Measurements from ENCODE around the gene ST8SIA4. TPM values are rescaled to one million over a fixed set of nuclear protein-coding genes. Genes with fewer than 3 reads are reported as not detected.

The ST8SIA4 gene
- total RNA-seq, 4 donors from 2014 or later: 0.37 to 6.0 (median 2.2) TPM

- no peaks in the 10 kb centered on the region for H3K27me3 ChIP-seq
- H3K9me3 ChIP-seq: no peaks in the 10 kb centered on the region
- DNase-seq: no peak
- H3K36me3 ChIP-seq: no peaks in the 10 kb centered on the region
- peaks cover 0 to 13% (median 4%) of the 10 kb centered on the region in 4 donors for H3K4me1 ChIP-seq
- H3K27ac ChIP-seq: no peak overlapping the region
- in situ Hi-C loops (cut with MboI; ENCODE audit: low pct_ligation_motif_present in 1 of 4, low pct_unique_long_range_greater_than_20kb in 1 of 4, low sequenced_read_pairs in 3 of 4): no loop called here
- TF ChIP-seq POLR2A (IDR thresholded peaks at IDR 0.05): no peak
- TF ChIP-seq CTCF (IDR thresholded peaks at IDR 0.05): no peak
- TF ChIP-seq EP300 (IDR thresholded peaks at IDR 0.05; ENCODE audit: low read depth): no peak
- no peak for TF ChIP-seq POLR2AphosphoS5 (IDR thresholded peaks at IDR 0.05)
- 84 to 90% methylated on average over 5 of the region's 5 CpGs for WGBS, 2 donors (ENCODE audit: low coverage in 1 of 2)
- H3K4me3 ChIP-seq: no peak overlapping the region
- intact Hi-C loops (cut with DNase I; ENCODE audit: low total_unique reads): no loop called here
Measured at GRCh38 chr5:100775533-100775855, 127.6 kb downstream of the ST8SIA4 start.

GRCh38 chr5:100772548-100772947, 130.5 kb downstream of the ST8SIA4 start:
- no peak for DNase-seq
- Histone ChIP-seq H3K4me3 (no peak overlapping the region), H3K4me1 (peaks cover 0 to 7% (median under 1%) of the 10 kb centered on the region in 4 donors), H3K27me3 (no peaks in the 10 kb centered on the region), H3K27ac (no peak overlapping the region), H3K9me3 (no peaks in the 10 kb centered on the region), H3K36me3 (no peaks in the 10 kb centered on the region)
- intact Hi-C loops (cut with DNase I; ENCODE audit: low total_unique reads): no loop called here
- no peak for TF ChIP-seq POLR2A (IDR thresholded peaks at IDR 0.05)
- no peak for TF ChIP-seq EP300 (IDR thresholded peaks at IDR 0.05; ENCODE audit: low read depth)
- TF ChIP-seq POLR2AphosphoS5 (IDR thresholded peaks at IDR 0.05): no peak
- no peak for TF ChIP-seq CTCF (IDR thresholded peaks at IDR 0.05)
- in situ Hi-C loops (cut with MboI; ENCODE audit: low pct_ligation_motif_present in 1 of 4, low pct_unique_long_range_greater_than_20kb in 1 of 4, low sequenced_read_pairs in 3 of 4): no loop called here
- 81 to 100% methylated on average over 1 to 2 of the region's 2 CpGs for WGBS, 2 donors (ENCODE audit: low coverage in 1 of 2)

GRCh38 chr5:100772006-100772405, 131.1 kb downstream of the ST8SIA4 start:
- Histone ChIP-seq H3K9me3 (no peaks in the 10 kb centered on the region), H3K4me3 (no peak overlapping the region), H3K4me1 (peaks cover 0 to 2% (median 0%) of the 10 kb centered on the region in 4 donors), H3K27me3 (no peaks in the 10 kb centered on the region), H3K27ac (no peak overlapping the region), H3K36me3 (no peaks in the 10 kb centered on the region)
- no peak for TF ChIP-seq CTCF (IDR thresholded peaks at IDR 0.05)
- no peak for TF ChIP-seq POLR2AphosphoS5 (IDR thresholded peaks at IDR 0.05)
- TF ChIP-seq EP300 (IDR thresholded peaks at IDR 0.05; ENCODE audit: low read depth): no peak
- no peak for TF ChIP-seq POLR2A (IDR thresholded peaks at IDR 0.05)
- in situ Hi-C loops (cut with MboI; ENCODE audit: low pct_ligation_motif_present in 1 of 4, low pct_unique_long_range_greater_than_20kb in 1 of 4, low sequenced_read_pairs in 3 of 4) (no loop called here), intact Hi-C loops (cut with DNase I; ENCODE audit: low total_unique reads) (no loop called here)
- 81 to 82% methylated on average over 3 of the region's 3 CpGs for WGBS, 2 donors (ENCODE audit: low coverage in 1 of 2)
- DNase-seq: no peak

- no peaks in the 10 kb centered on the region for H3K27me3 ChIP-seq
- no peak for TF ChIP-seq POLR2AphosphoS5 (IDR thresholded peaks at IDR 0.05)
- TF ChIP-seq EP300 (IDR thresholded peaks at IDR 0.05; ENCODE audit: low read depth): no peak
- no peak for TF ChIP-seq POLR2A (IDR thresholded peaks at IDR 0.05)
- no peak for TF ChIP-seq CTCF (IDR thresholded peaks at IDR 0.05)
- H3K36me3 ChIP-seq: no peaks in the 10 kb centered on the region
- H3K9me3 ChIP-seq: no peaks in the 10 kb centered on the region
- in situ Hi-C loops (cut with MboI; ENCODE audit: low pct_ligation_motif_present in 1 of 4, low pct_unique_long_range_greater_than_20kb in 1 of 4, low sequenced_read_pairs in 3 of 4) (no loop called here), intact Hi-C loops (cut with DNase I; ENCODE audit: low total_unique reads) (no loop called here)
- WGBS, 2 donors (ENCODE audit: low coverage in 1 of 2): 46 to 74% methylated on average over 2 of the region's 2 CpGs
- H3K4me3 ChIP-seq: no peak overlapping the region
- no peak for DNase-seq
- H3K4me1 ChIP-seq: no peaks in the 10 kb centered on the region
- H3K27ac ChIP-seq: no peak overlapping the region
Measured at GRCh38 chr5:100771181-100771580, 131.9 kb downstream of the ST8SIA4 start.

Data from transverse colon (tissue), 4 donors.